Adrenal gland (tissue), 5 donors: ENCODE results near the gene METTL4.

ENCODE experiments used
- POLR2A ChIP-seq, 2 donors: fragments of 450-650 bp; IDR thresholded peaks; one replicate each; pipeline ENCODE4 v1.6.1; 2017; ENCODE audit warnings: antibody characterized with exemption in 2 of 2, mild to moderate bottlenecking in 2 of 2, moderate library complexity in 1 of 2
- TF ChIP-seq, protein P1 (sequence below), 6 experiments: fragments of 450-650 bp in 4 of 6; fragments of 200-600 bp in 2 of 6; sonication (generic) in 1 of 6; IDR thresholded peaks; 1 replicate in 5 of 6; 2 replicates in 1 of 6; pipeline versions ENCODE4 v1.5.1 to v1.8.0; 2016 to 2021; ENCODE audit warnings: antibody characterized with exemption in 6 of 6, mild to moderate bottlenecking in 2 of 6, moderate library complexity in 1 of 6
- donor health status: DM: no; HTN: no; CAD: no.

DNA sequence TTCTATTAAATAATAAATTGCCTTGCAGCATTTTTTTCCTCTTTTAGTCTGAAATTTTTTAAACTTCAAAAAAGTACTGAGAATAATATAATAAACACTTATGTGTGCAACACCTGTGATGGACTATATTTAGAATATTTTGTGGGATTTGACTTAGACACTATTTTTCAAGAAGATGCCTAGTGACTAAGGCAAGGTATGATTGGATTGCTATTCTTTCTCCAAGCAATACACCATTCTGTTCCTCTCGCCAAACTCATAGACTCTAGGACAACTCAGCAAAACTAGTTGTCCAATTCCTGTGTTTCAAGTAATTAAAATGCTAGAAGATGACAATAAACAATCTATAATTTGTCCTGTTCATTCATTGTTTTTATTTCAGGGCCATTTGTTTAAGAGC lies 75.9 kb downstream of the METTL4 start:
- TF ChIP-seq, protein P1, sequence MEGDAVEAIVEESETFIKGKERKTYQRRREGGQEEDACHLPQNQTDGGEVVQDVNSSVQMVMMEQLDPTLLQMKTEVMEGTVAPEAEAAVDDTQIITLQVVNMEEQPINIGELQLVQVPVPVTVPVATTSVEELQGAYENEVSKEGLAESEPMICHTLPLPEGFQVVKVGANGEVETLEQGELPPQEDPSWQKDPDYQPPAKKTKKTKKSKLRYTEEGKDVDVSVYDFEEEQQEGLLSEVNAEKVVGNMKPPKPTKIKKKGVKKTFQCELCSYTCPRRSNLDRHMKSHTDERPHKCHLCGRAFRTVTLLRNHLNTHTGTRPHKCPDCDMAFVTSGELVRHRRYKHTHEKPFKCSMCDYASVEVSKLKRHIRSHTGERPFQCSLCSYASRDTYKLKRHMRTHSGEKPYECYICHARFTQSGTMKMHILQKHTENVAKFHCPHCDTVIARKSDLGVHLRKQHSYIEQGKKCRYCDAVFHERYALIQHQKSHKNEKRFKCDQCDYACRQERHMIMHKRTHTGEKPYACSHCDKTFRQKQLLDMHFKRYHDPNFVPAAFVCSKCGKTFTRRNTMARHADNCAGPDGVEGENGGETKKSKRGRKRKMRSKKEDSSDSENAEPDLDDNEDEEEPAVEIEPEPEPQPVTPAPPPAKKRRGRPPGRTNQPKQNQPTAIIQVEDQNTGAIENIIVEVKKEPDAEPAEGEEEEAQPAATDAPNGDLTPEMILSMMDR (IDR thresholded peaks at IDR 0.05): no peak
- no peak for TF ChIP-seq POLR2A (IDR thresholded peaks at IDR 0.05)
